Activated CD4-positive, alpha-beta memory T cell treated with anti-CD3 and anti-CD28 coated beads, Interleukin-2, amount 10 ng/mL, durations not matched to agents 7 days and 5 days (primary cell): Measurements from ENCODE around the gene BAHCC1. TPM values are rescaled to one million over a fixed set of nuclear protein-coding genes. Genes with fewer than 3 reads are reported as not detected.

ENCODE experiments used
- CTCF ChIA-PET: fragments of 350-600 bp; sonication (Branson Sonifier 250); formaldehyde crosslinking; loops from one replicate; lab custom pipeline; 2021; ENCODE audit warnings: antibody characterized with exemption, inconsistent platforms; lab: Charles Lee
- POLR2A ChIA-PET: fragments of 350-600 bp; sonication (Branson Sonifier 250); formaldehyde crosslinking; loops from one replicate; lab custom pipeline; 2021; ENCODE audit warnings: antibody characterized with exemption; lab: Charles Lee
- DNase-seq: peaks from one replicate; pipeline ENCODE4 v3.0.0-alpha.2; 2020
- H3K27ac Mint-ChIP-seq: one replicate; pipeline ENCODE4 v1.8.0; 2021; ENCODE audit warnings: mild to moderate bottlenecking, mixed read lengths
- H3K27me3 Mint-ChIP-seq: one replicate; pipeline ENCODE4 v1.8.0; 2021; ENCODE audit warnings: mixed read lengths
- H3K36me3 Mint-ChIP-seq: one replicate; pipeline ENCODE4 v1.8.0; 2021; ENCODE audit warnings: low read depth, mixed read lengths
- H3K4me1 Mint-ChIP-seq: one replicate; pipeline ENCODE4 v1.8.0; 2021; ENCODE audit warnings: mixed read lengths
- H3K4me3 Mint-ChIP-seq: one replicate; pipeline ENCODE4 v1.8.0; 2021; ENCODE audit warnings: mild to moderate bottlenecking, mixed read lengths
- H3K9me3 Mint-ChIP-seq: one replicate; pipeline ENCODE4 v1.8.0; 2021; ENCODE audit warnings: mixed read lengths
- total RNA-seq, 2 experiments: library from RNA; stranded (reverse); gene quantifications; one replicate each; pipeline ENCODE4 v1.2.3, GENCODE V29; 2021

BAHCC1 gene
- total RNA-seq, 2 experiments from 2014 or later, result 0.15 to 0.18 TPM

DNA sequence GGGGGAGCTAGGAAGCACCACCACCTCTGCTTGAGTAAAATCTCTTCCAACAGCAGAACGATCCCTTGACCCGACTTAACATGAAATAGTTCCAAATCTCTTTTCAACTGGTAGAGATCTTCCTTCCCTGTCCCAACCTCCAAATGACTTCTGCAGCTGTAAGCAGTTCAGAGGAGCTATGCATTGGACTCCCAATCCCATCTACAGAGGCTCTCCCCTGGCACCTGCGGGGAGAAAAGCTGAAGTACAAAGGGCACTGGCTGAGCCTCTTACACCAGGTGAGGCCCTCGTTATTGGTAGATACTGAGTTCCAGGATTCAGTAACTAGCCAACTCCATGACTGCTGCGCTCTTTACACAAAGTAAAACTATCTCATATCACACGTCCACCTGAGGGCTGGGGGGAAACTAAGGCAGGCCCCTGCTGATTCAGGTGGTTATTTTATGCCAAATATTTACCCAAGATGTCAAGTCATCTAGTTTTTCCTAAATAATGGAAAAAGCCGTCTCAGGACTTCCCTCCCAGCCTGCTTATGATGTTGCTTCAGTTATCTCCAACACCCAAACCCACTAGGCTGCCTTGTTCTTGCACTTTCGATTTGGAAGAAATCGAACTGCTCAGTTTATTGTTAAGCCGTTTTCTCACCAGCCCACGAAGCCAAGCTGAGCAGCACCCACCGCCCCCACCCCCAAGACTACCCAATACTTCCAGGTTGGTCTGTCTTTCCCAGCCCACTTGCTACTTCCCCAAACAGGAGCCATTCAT lies 114.1 kb downstream of the BAHCC1 start:
- H3K9me3 Mint-ChIP-seq, result no peaks in the 10 kb centered on the region
- H3K36me3 Mint-ChIP-seq, result peaks cover 44% of the 10 kb centered on the region
- POLR2A ChIA-PET, result interaction anchor here (0.5 to 4.2 kb wide), 12 partner anchors 9 to 1253 kb away, joined by 3 to 24 read pairs (median 4); partner anchors contain the start of genes FAAP100 and SLC38A10

DNA sequence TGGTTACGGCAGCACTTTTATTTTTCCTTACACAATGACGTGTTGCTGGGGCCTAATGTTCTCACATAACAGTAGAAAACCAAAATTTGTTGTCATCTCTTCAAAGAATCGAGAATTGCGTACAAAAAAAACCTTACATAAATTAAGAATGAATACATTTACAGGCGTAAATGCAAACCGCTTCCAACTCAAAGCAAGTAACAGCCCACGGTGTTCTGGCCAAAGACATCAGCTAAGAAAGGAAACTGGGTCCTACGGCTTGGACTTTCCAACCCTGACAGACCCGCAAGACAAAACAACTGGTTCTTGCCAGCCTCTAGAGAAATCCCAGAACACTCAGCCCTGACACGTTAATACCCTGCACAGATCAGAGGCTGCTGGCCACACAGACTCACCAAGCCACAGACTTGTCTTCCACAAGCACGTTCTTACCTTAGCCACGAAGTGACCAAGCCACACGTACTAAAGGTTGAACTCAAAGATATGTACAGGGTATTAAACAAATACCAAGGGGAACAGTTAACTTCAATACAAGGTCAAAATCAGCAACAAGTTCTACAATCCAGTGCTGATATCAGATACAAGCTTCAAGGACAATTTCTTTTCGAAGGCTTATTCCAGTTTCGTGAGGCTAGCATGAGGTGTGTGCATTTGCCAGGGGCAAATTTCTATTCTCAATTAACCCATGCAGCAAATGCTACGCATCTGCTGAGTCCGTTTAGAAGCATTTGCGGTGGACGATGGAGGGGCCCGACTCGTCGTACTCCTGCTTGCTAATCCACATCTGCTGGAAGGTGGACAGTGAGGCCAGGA lies 114.9 kb downstream of the BAHCC1 start:
- POLR2A ChIA-PET, result interaction anchor here (0.8 to 4.2 kb wide), 7 partner anchors 9 to 275 kb away, joined by 3 to 24 read pairs (median 4); partner anchors contain the start of gene FAAP100
- Mint-ChIP-seq H3K27ac (peak overlapping the region; percentile 86), H3K36me3 (peaks cover 46% of the 10 kb centered on the region), H3K4me3 (peak overlapping the region; percentile 93), H3K27me3 (no peaks in the 10 kb centered on the region), H3K4me1 (peaks cover 24% of the 10 kb centered on the region), H3K9me3 (no peaks in the 10 kb centered on the region)
- CTCF ChIA-PET, result no interaction called here
- no peak for DNase-seq

More for the DNA sequence above, 114.1 kb downstream of the BAHCC1 start:
- CTCF ChIA-PET, result no interaction called here
- peaks cover 3% of the 10 kb centered on the region for H3K27me3 Mint-ChIP-seq
- H3K4me3 Mint-ChIP-seq, result peak overlapping the region; percentile 93
- H3K27ac Mint-ChIP-seq, result peak overlapping the region; percentile 86
- no peak for DNase-seq
- peaks cover 22% of the 10 kb centered on the region for H3K4me1 Mint-ChIP-seq

DNA sequence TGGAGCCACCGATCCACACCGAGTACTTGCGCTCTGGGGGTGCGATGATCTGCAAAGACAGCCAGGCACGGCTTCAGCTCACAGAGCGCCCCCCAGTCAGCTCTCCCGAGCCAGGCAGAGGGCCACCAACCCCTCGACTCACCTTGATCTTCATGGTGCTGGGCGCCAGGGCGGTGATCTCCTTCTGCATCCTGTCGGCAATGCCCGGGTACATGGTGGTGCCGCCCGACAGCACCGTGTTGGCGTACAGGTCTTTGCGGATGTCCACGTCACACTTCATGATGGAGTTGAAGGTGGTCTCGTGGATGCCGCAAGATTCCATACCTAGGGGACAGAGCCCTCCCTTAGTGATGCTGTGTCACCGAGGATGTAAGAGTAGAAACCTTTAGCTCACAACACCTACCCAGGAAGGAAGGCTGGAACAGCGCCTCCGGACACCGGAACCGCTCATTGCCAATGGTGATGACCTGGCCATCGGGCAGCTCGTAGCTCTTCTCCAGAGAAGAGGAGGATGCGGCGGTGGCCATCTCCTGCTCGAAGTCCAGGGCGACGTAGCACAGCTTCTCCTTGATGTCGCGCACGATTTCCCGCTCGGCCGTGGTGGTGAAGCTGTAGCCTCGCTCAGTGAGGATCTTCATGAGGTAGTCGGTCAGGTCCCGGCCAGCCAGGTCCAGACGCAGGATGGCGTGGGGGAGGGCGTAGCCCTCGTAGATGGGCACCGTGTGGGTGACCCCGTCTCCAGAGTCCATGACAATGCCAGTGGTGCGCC lies 115.7 kb downstream of the BAHCC1 start:
- Mint-ChIP-seq H3K27ac (peak overlapping the region; percentile 86), H3K4me3 (peak overlapping the region; percentile 93), H3K4me1 (peaks cover 30% of the 10 kb centered on the region), H3K9me3 (no peaks in the 10 kb centered on the region), H3K36me3 (peaks cover 49% of the 10 kb centered on the region), H3K27me3 (no peaks in the 10 kb centered on the region)
- CTCF ChIA-PET, result no interaction called here
- peak; percentile 66 for DNase-seq
- POLR2A ChIA-PET, result interaction anchor here (0.8 to 4.2 kb wide), 8 partner anchors 8 to 360 kb away, joined by 3 to 24 read pairs (median 7); partner anchors contain the start of genes FAAP100, MRPL12 and SLC38A10

DNA sequence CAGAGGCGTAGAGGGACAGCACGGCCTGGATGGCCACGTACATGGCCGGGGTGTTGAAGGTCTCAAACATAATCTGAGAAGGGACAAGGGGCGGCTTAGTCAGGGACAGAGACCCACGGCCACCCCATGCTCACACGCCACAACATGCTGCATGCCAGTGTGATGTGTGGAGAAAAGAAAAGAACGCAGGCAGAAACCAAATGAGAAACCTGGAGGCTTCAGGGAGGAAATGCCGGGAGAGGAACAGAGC lies 116.2 kb downstream of the BAHCC1 start:
- ChIA-PET POLR2A (interaction anchor here (1.0 to 4.2 kb wide), 7 partner anchors 27 to 359 kb away, joined by 3 to 24 read pairs (median 7); partner anchors contain the start of genes FAAP100, MRPL12, NDUFAF8 and SLC38A10), CTCF (no interaction called here)
- Mint-ChIP-seq H3K4me1 (peaks cover 35% of the 10 kb centered on the region), H3K9me3 (no peaks in the 10 kb centered on the region), H3K27me3 (no peaks in the 10 kb centered on the region), H3K27ac (peak overlapping the region; percentile 86), H3K36me3 (peaks cover 49% of the 10 kb centered on the region), H3K4me3 (peak overlapping the region; percentile 93)
- DNase-seq, result no peak

DNA sequence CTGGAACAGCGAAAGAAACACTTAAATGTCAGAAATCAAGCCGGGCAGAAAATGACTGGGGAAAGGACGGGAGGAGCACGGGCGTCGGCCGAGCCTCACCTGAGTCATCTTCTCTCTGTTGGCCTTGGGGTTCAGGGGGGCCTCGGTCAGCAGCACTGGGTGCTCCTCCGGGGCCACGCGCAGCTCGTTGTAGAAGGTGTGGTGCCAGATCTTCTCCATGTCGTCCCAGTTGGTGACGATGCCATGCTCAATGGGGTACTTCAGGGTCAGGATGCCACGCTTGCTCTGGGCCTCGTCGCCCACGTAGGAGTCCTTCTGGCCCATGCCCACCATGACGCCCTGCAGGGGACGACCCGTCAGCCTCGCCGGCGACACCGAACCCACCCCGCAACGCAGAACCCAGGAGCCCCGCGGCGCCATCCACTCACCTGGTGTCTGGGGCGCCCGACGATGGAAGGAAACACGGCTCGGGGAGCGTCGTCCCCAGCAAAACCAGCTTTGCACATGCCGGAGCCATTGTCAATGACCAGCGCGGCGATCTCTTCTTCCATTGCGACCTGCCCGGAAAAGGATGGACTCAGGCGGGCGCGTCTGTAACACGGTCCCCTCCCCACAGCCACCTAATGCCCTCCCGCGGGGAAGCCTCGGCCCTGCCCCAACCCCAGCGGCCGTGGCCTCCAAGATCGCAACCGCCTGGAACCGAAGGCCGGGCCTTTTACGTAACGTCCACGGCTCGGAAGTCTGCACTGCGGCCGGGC lies 116.7 kb downstream of the BAHCC1 start:
- no peaks in the 10 kb centered on the region for H3K9me3 Mint-ChIP-seq
- CTCF ChIA-PET, result no interaction called here
- H3K27me3 Mint-ChIP-seq, result no peaks in the 10 kb centered on the region
- H3K36me3 Mint-ChIP-seq, result peaks cover 49% of the 10 kb centered on the region
- H3K4me1 Mint-ChIP-seq, result peaks cover 39% of the 10 kb centered on the region
- DNase-seq, result no peak
- POLR2A ChIA-PET, result interaction anchor here (0.9 to 4.2 kb wide), 12 partner anchors 25 to 358 kb away, joined by 3 to 24 read pairs (median 7); partner anchors contain the start of genes ARL16, BAHCC1, FAAP100 and HGS
- H3K4me3 Mint-ChIP-seq, result peak overlapping the region; percentile 93
- H3K27ac Mint-ChIP-seq, result peak overlapping the region; percentile 86

DNA sequence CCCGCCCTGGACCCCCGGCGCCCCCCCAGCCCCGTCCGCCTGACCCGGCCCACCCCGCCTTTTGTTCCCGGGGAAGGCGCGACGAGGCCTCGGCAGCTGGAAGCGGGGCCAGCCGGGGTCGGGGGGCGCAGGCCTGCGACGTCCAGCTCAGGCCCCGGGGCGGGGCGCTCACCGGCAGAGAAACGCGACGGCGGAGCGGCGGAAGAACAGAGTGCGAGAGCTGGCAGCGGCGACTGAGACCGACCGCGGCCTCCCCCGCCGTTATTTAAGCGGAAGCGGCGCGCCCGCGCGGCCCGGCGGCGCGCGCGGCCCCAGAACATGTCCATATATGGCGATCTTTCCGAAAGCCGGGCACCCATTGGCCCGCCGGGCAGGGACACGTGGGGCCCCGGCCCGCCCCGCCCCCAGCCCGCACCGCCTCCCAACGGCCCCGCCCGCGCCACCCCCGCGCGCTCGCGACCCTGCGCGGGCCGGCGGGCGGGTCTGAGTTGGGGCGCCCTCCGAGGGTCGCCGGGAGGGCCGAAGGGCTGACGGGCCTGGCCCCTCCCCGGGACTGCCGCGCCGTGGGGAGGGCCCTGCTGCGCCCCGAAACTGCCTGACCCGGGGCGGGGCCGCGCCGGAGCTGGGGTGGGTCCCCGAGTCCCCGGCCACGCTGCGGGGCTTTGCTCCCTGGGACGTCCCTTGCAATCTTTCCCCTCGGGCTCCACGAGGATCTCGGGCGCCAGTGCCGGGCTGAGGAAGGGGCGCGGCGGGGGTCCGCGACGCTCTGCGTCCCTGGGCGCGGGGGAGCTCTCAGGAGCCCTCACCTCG lies 117.5 kb downstream of the BAHCC1 start, which contains the start of gene ACTG1:
Gene ACTG1, minus strand, starts transcription at position 238 of the 810 bp plus-strand sequence. CDS start 445 bp downstream, outside the sequence.
- ChIA-PET CTCF (interaction anchor here (1.3 kb wide), 1 partner anchor 9 kb away, joined by 3 read pairs; no protein-coding TSS in a partner anchor), POLR2A (interaction anchor here (0.8 to 4.2 kb wide), 19 partner anchors 12 to 1367 kb away, joined by 3 to 24 read pairs (median 3); partner anchors contain the start of genes ARL16, BAHCC1, FAAP100 and HGS)
- Mint-ChIP-seq H3K4me1 (peaks cover 39% of the 10 kb centered on the region), H3K4me3 (peak within 1 kb of the TSS; percentile 93), H3K27ac (peak within 1 kb of the TSS; percentile 90), H3K9me3 (no peaks in the 10 kb centered on the region), H3K36me3 (peaks cover 49% of the 10 kb centered on the region), H3K27me3 (no peaks in the 10 kb centered on the region)
- DNase-seq, result peak; percentile 92

DNA sequence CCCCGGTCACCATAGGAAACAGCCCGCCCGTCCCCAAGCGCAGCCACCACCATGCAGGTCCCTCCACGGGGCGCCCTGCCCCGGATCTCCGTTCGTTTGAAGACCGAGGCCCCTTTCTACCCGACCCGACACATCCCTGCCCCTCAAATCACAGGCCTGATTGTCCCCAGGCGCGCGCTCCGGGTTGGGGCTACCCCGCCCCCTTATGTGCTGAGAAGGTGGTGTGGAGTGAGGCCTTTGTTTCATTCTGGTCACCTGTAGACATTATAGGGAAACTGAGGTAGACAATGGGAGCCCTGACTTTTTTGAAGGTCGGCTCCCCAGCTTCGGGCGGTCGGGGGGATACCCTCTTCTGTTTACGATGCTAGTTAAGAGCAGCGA lies 118.1 kb downstream of the BAHCC1 start:
- ChIA-PET CTCF (interaction anchor here (1.3 kb wide), 1 partner anchor 8 kb away, joined by 3 read pairs; no protein-coding TSS in a partner anchor), POLR2A (interaction anchor here (0.8 to 3.0 kb wide), 12 partner anchors 12 to 1368 kb away, joined by 3 to 14 read pairs (median 6); partner anchors contain the start of genes ARL16, FAAP100, HGS and MRPL12)
- Mint-ChIP-seq H3K27me3 (no peaks in the 10 kb centered on the region), H3K9me3 (no peaks in the 10 kb centered on the region), H3K4me1 (peaks cover 39% of the 10 kb centered on the region), H3K36me3 (peaks cover 44% of the 10 kb centered on the region), H3K4me3 (peak overlapping the region; percentile 79), H3K27ac (peak overlapping the region; percentile 90)
- peak; percentile 74 for DNase-seq

DNA sequence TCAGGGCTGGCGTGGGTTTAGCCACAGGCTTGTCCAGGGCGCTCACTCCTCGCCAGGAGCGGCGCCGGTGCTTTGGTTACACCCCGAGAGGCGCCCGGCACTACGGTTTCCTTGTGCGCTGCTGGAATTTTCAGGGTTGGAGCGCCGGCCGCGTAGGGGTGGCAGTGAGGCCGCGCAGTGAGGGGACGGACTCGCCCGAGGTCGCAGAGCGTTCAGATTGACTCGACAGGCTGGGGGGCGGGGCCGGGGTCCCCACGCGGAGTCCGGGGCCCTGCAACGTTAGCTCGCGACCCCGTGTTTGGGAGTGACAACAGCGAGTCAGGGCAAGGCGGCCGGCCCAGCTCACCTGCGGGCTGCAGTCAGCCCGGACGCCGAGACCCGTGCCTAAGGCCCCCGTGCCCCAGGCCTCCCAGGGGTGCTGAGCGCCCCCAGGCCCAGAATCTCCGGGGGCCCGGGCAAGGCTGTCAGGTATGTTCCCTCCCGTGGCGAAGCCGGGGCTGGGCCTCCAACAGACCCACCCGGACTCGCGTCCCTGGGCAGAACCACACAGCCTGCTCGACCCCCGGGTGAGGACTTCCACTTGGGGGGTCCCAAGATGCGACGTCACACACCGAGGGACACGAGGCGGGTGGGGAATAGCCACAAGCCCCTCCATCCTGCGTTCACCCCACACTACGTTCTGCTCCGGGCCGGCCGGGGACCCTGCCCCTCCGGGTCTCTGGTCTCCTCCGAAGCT lies 118.7 kb downstream of the BAHCC1 start:
- Mint-ChIP-seq H3K36me3 (peaks cover 39% of the 10 kb centered on the region), H3K27ac (peak overlapping the region; percentile 90), H3K27me3 (no peaks in the 10 kb centered on the region), H3K4me1 (peaks cover 38% of the 10 kb centered on the region), H3K4me3 (peak overlapping the region; percentile 79), H3K9me3 (no peaks in the 10 kb centered on the region)
- CTCF ChIA-PET, result interaction anchor here (1.3 kb wide), 1 partner anchor 8 kb away, joined by 3 read pairs; no protein-coding TSS in a partner anchor
- DNase-seq, result peak; percentile 53
- POLR2A ChIA-PET, result interaction anchor here (0.8 to 3.0 kb wide), 14 partner anchors 13 to 1368 kb away, joined by 3 to 14 read pairs (median 4); partner anchors contain the start of genes ARL16, FAAP100, HGS and MRPL12

DNA sequence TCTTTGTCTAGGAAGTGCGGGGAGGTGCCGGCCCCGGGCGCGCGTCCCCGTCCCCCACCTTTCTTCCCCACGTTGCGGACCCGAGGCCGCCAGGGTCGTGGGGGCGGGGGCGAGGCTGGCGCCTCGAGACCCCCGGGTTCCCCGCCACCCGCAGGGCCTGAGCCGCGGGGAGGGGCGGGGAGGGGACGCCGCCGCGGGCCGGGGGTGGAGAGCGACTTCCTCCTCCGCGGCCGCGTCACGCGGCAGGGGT lies 119.2 kb downstream of the BAHCC1 start:
- H3K27me3 Mint-ChIP-seq, result no peaks in the 10 kb centered on the region
- H3K27ac Mint-ChIP-seq, result peak overlapping the region; percentile 90
- peak overlapping the region; percentile 79 for H3K4me3 Mint-ChIP-seq
- peaks cover 33% of the 10 kb centered on the region for H3K4me1 Mint-ChIP-seq
- H3K9me3 Mint-ChIP-seq, result no peaks in the 10 kb centered on the region
- H3K36me3 Mint-ChIP-seq, result peaks cover 34% of the 10 kb centered on the region
- ChIA-PET POLR2A (interaction anchor here (1.0 to 2.7 kb wide), 5 partner anchors 19 to 275 kb away, joined by 3 to 8 read pairs (median 7); partner anchors contain the start of genes ARL16, FAAP100, HGS and NDUFAF8), CTCF (no interaction called here)
- no peak for DNase-seq

DNA sequence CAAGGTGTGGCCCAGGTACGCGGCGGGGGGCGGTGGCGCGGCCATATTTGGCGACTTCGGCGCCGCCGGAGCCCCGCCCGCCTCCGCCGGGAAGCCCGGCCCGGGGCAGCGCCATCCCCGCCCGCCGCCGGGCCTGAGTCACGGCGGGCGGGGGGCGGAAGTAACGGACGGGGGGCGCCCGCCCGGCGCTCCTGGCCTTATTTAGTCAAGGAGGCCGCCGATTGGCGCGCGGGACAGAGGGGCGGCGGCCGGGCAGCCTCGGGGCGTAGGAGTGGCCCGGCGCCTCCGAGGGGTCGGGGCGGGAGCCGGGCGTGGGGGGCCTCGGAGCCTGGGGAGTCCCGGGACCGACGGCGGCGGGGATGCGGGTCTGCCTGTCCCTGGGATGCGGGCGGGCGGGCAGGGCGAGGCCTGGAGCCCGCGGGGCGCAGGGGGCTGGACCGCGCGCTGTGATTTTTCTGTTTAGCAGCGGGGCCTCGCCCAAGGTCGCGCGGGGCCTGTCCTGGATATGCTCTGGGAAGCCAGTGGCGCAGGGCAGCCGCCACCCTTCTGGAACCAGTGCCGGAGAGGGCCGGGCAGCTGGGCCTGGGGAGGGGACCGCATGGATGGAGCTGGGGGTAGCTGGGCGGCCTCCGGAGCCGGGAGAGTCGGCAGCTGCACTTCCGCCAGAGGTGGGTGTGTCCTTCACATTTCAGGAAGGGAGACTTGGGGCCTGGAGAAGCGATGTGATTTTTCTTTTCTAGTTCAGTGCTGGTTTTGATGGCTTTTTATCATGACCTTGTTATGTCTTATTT lies 119.7 kb downstream of the BAHCC1 start:
- no peaks in the 10 kb centered on the region for H3K9me3 Mint-ChIP-seq
- peak; percentile 79 for DNase-seq
- peaks cover 28% of the 10 kb centered on the region for H3K36me3 Mint-ChIP-seq
- peak overlapping the region; percentile 93 for H3K27ac Mint-ChIP-seq
- H3K27me3 Mint-ChIP-seq, result no peaks in the 10 kb centered on the region
- peak overlapping the region; percentile 91 for H3K4me3 Mint-ChIP-seq
- ChIA-PET CTCF (interaction anchor here (0.6 to 1.3 kb wide), 2 partner anchors 8 to 11 kb away, joined by 4 to 5 read pairs; no protein-coding TSS in a partner anchor), POLR2A (interaction anchor here (0.8 to 1.5 kb wide), 6 partner anchors 19 to 276 kb away, joined by 3 to 8 read pairs (median 4); partner anchors contain the start of genes FAAP100, MRPL12, NDUFAF8 and TEPSIN)
- H3K4me1 Mint-ChIP-seq, result peaks cover 27% of the 10 kb centered on the region
